D721Med (cell line): Measurements from ENCODE around the gene ADAMTS7.

Source experiments
- DNase-seq: peaks from one replicate; pipeline ENCODE4 v3.0.0; 2011; ENCODE audit warnings: low spot score; ENCODE audit not compliant: insufficient read length
- FAIRE-seq: peaks from 2 replicates; lab custom pipeline; 2011; peaks lifted over from hg19 to GRCh38; lab: Jason Lieb, UNC
- TF ChIP-seq, protein P1 (sequence below): IDR thresholded peaks from 2 replicates; pipeline ENCODE4 v1.5.1; 2012; ENCODE audit warnings: mild to moderate bottlenecking, control low read depth; ENCODE audit not compliant: insufficient read depth; ENCODE audit errors: missing control alignments

Gene ADAMTS7, protein sequence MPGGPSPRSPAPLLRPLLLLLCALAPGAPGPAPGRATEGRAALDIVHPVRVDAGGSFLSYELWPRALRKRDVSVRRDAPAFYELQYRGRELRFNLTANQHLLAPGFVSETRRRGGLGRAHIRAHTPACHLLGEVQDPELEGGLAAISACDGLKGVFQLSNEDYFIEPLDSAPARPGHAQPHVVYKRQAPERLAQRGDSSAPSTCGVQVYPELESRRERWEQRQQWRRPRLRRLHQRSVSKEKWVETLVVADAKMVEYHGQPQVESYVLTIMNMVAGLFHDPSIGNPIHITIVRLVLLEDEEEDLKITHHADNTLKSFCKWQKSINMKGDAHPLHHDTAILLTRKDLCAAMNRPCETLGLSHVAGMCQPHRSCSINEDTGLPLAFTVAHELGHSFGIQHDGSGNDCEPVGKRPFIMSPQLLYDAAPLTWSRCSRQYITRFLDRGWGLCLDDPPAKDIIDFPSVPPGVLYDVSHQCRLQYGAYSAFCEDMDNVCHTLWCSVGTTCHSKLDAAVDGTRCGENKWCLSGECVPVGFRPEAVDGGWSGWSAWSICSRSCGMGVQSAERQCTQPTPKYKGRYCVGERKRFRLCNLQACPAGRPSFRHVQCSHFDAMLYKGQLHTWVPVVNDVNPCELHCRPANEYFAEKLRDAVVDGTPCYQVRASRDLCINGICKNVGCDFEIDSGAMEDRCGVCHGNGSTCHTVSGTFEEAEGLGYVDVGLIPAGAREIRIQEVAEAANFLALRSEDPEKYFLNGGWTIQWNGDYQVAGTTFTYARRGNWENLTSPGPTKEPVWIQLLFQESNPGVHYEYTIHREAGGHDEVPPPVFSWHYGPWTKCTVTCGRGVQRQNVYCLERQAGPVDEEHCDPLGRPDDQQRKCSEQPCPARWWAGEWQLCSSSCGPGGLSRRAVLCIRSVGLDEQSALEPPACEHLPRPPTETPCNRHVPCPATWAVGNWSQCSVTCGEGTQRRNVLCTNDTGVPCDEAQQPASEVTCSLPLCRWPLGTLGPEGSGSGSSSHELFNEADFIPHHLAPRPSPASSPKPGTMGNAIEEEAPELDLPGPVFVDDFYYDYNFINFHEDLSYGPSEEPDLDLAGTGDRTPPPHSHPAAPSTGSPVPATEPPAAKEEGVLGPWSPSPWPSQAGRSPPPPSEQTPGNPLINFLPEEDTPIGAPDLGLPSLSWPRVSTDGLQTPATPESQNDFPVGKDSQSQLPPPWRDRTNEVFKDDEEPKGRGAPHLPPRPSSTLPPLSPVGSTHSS (N-terminal part only)

DNA sequence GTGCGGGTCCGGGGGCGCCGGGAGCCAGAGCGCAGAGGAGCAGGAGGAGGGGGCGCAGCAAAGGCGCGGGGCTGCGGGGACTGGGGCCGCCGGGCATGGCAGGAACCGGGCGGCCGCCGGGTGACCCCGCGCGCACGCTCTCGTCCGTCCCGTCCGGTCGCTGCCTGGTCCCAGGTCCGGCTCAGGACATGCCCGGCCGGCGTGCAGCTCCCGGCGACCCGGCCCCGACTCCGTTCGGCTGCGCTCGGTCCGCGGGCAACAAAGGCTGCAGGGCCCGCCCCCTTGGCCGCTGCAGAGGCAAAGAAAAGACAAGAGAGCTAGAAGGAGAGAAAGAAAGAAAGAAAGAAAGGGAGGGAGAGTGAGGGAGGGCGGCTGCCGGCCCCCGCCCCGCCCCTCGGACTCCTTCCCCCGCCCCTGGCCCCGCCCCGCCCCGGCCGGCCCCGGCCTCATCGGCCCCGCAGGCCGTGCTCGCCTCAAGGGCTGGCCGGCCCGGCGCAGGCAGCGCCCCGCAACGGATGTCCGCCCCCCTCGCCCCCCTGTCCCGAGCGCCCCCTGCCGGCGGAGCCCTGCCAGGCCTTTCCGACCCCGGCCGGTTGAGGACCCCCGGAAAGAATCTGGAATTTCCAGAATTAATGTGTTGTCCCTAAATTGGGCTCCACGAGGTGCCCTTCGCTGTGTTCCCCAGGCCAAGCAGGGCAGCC lies at the start of gene ADAMTS7:
Gene ADAMTS7, minus strand, starts transcription at position 341 of the 701 bp plus-strand sequence. Its CDS starts 244 bp downstream, at position 97.
- DNase-seq (peak; percentile 79), FAIRE-seq (no peak)
- TF ChIP-seq, protein P1, sequence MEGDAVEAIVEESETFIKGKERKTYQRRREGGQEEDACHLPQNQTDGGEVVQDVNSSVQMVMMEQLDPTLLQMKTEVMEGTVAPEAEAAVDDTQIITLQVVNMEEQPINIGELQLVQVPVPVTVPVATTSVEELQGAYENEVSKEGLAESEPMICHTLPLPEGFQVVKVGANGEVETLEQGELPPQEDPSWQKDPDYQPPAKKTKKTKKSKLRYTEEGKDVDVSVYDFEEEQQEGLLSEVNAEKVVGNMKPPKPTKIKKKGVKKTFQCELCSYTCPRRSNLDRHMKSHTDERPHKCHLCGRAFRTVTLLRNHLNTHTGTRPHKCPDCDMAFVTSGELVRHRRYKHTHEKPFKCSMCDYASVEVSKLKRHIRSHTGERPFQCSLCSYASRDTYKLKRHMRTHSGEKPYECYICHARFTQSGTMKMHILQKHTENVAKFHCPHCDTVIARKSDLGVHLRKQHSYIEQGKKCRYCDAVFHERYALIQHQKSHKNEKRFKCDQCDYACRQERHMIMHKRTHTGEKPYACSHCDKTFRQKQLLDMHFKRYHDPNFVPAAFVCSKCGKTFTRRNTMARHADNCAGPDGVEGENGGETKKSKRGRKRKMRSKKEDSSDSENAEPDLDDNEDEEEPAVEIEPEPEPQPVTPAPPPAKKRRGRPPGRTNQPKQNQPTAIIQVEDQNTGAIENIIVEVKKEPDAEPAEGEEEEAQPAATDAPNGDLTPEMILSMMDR: peak; percentile 40

DNA sequence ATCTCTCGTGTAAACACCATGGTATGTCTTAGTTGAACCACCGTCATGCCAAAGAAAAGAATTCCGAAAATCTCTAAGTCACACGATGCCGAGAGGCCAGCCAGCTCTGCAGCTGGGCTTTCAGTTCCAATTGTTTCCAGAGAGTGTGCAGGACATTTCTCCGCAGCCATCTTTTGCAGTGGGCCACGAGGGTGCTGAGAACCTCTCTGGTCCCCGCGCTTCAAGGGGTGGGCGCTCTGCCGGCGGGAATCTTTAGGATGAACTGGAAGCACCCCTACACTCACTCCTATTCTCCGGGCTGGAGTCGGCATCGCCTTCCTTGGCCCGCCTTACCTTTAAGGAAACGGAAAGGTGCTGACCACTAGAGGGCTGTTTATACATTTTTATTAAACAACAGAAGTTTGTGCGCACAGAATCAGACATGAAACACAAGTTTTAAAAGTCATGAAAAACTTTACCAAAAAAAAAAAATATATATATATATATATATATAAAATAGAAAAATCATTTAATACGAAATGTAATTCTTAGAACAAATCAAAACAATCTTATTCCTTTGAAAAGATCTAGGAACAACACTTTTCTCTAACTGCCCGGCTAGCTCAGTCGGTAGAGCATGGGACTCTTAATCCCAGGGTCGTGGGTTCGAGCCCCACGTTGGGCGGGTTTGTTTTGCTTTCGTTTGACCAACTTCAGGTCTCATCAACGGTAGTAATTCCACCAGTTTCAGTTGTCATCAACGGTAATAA lies 48.9 kb upstream of the ADAMTS7 start:
- TF ChIP-seq, protein P1: peak; percentile 60
- no peak for DNase-seq
- no peak for FAIRE-seq

DNA sequence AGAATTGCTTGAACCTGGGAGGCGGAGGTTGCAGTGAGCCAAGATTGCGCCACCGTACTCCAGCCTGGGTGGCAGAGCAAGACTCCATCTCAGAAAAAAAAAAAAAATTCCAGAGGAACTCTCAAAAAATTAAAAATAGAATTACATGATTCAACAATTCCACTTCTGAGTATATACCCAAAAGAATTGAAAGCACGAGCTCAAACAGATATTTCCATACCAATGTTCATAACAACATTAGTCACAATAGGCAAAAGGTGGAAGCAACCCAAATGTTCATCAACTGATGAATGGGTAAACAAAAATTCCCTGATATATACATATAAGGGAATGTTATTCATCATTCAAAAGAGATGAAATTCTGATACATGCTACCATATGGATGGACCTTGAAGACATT lies 44.5 kb upstream of the ADAMTS7 start:
- FAIRE-seq (no peak), DNase-seq (no peak)
- TF ChIP-seq, protein P1: no peak

DNA sequence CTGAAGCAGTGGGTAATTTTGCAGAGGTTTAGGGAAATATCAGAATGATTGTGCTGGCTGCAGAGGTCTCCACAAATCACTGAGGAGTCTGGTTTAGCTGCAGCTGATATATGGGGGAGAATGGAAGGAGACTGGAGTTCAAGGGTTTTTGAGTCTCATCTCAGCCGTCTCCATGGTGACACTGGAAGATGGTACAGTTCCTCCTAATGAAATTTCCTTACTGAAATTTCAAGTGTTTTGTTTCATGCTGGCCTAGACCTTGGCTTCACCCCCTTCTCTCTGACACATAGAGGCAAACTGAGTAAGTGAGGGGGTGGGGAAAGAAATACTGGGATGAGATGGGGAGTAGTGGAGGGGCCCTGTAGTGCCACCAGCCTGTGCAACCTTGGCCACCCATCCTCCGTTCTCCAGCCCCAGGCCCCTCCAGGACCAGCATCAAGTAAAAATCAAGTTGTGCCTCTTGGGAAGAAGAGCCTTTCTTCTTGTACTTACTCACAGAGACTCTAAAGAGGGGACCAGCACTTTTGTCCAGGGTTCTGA lies 43.6 kb upstream of the ADAMTS7 start:
- no peak for FAIRE-seq
- DNase-seq: no peak
- TF ChIP-seq, protein P1: no peak

DNA sequence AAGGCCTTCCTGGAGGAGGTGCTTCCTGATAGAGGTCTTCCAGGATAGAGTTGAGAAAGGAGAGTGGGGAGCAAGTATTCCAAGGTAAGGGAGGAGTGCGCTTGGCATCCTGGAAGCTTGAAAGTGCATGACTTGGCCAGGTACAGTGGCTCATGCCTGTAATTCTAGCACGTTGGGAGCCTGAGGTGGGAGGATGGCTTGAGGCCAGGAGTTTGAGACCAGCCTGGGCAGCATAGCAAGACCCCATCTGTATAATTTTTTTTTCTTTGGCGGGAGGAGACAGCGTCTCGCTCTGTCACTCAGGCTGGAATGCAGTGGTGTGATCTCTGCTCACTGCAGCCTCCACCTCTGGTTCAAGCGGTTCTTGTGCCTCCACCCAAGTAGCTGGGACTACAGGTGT lies 42.2 kb upstream of the ADAMTS7 start:
- TF ChIP-seq, protein P1: no peak
- no peak for FAIRE-seq
- DNase-seq: no peak
